ENCODE measurements around the gene CCL20.

The CCL20 gene, protein sequence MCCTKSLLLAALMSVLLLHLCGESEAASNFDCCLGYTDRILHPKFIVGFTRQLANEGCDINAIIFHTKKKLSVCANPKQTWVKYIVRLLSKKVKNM

DNA sequence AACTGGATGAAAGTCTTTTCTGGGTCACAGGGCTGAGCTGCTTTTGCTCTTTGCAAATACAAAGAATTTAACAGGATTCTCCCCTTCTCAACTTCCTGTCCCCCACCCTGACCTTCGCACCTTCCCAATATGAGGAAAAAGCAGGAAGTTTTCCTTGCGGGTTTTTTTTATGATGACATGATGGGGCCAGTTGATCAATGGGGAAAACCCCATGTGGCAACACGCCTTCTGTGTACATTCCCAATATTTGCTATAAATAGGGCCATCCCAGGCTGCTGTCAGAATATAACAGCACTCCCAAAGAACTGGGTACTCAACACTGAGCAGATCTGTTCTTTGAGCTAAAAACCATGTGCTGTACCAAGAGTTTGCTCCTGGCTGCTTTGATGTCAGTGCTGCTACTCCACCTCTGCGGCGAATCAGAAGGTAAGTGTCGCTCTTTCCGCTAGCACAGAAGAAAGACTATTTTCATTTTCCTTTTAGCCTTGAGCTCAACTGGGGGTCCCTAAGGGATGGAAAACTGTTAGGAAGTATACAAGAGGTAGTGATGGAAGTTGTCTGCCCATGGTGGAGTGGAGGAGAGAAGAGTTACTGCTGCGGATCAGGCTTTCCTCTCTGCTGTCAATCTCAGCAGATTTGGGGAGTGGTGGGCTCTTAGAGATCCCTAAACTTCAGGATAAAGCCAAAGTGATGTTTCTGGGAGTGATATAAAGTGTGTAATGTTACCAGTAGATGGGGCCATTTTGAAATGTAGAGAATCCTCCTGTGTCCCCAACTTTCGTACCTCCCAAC lies at the start of gene CCL20:
Gene CCL20, plus strand, starts transcription at position 281 of the 792 bp plus-strand sequence. Its CDS starts 70 bp downstream, at position 351.
- H3K9me3 Mint-ChIP-seq: no peaks in the 10 kb centered on the region
- ATAC-seq: no peak
- H3K4me3 Mint-ChIP-seq: no peak within 1 kb of the TSS
- no peak within 1 kb of the TSS for H3K27ac Mint-ChIP-seq
- H3K27me3 Mint-ChIP-seq: peaks cover 9% of the 10 kb centered on the region
- no peaks in the 10 kb centered on the region for H3K36me3 Mint-ChIP-seq
- H3K4me1 Mint-ChIP-seq: no peaks in the 10 kb centered on the region

DNA sequence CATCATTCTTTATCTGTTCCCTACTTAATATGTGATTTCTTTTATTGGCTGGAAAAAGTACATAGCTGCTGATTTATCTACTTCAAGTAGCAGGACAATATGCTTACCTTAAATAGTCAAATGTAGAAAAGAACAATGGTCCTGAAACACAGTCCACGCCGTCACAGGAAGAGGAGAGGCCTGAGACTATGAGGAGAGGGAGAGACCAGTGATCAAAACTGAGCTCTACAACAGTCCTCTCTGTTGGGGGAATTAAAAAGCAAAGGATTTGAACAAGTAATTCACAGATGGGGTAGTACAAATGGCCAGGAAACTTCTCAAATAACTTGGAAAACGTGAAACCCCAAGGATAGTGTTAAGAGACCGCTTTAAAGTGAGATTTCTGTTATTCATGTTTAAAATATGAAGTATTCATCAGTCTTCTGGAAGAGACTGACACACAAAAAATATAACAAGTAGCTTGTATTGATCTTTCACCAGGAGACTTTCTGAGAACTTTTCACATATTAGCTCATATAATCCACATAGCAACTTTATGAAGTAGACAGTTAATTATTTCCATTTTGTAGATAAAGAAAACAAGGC lies 47.8 kb upstream of the CCL20 start:
- ATAC-seq: no peak
- H3K27me3 Mint-ChIP-seq: peaks cover 13% of the 10 kb centered on the region
- no peaks in the 10 kb centered on the region for H3K36me3 Mint-ChIP-seq
- peaks cover 6% of the 10 kb centered on the region for H3K4me1 Mint-ChIP-seq
- no peak overlapping the region for H3K4me3 Mint-ChIP-seq
- no peak overlapping the region for H3K27ac Mint-ChIP-seq
- H3K9me3 Mint-ChIP-seq: no peaks in the 10 kb centered on the region

DNA sequence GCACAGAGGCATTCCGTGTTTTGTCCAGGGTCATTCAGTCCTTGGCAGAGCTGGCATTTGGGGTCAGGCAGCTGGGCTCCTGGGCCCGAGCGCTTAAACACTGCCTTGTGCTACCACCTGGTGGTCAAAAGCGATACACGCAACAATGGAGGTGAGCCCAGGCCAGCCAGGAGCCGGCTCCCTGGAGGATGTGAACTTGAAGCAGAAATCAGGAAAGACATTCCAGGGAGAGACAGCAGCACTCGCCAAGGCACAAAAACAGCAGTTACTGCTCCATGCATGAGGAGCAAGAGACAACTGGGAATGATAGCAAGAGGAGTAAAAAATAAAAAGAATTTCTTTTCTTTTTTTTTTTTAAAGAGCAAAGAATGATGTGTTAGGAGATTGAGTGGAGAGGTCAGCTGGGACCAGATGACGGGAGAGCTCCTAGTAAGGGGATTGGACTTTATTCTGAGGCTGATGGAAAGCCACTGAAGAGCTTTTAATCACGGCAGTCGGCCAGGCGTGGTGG lies 47.2 kb upstream of the CCL20 start:
- peak; percentile 75 for ATAC-seq
- Mint-ChIP-seq H3K4me1 (peaks cover 6% of the 10 kb centered on the region), H3K9me3 (no peaks in the 10 kb centered on the region), H3K4me3 (no peak overlapping the region), H3K27me3 (peaks cover 8% of the 10 kb centered on the region), H3K36me3 (no peaks in the 10 kb centered on the region), H3K27ac (no peak overlapping the region)

DNA sequence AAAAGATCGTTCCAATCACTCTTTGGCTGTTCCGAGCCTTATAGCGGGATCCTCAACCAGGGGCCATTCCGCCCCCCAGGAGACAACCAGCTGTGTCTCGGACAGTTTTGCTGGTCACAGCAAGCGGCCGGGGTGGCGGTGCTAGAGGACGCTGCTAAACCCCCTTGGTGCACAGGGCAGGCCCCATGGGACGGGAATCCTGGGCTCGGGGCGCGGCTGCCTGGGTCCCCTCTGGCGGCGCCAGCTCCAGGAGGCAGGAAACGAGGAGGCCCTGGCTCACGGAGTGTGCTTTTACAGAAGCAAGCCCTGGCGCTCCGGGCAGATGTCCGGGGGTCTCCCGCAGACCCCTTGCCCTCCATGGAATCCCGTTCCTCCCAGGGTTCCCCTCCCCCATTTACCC lies 45.8 kb upstream of the CCL20 start:
- ATAC-seq: no peak
- Mint-ChIP-seq H3K36me3 (no peaks in the 10 kb centered on the region), H3K4me3 (no peak overlapping the region), H3K4me1 (peaks cover 6% of the 10 kb centered on the region), H3K27ac (no peak overlapping the region), H3K27me3 (peaks cover 8% of the 10 kb centered on the region), H3K9me3 (no peaks in the 10 kb centered on the region)

DNA sequence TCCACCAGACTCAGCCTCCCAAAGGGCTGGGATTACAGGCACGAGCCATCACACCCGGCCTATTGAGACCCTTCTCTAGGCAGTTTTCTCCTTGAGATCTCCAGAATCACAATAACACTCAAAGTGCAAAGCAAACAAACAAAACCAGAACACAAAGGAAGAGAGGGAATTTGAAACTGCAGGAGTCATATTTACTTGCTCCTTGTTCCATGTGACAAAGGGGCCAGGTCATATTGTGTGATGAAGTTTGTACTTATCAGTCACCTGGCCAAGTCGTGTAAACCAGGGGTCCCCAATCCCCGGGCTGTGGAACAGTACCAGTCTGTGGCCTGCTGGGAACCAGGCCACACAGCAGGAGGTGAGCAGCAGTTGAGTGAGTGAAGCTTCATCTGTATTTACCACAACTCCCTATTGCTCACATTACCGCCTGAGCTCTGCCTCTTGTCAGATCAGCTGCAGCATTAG lies 41.4 kb upstream of the CCL20 start:
- no peaks in the 10 kb centered on the region for H3K4me1 Mint-ChIP-seq
- no peaks in the 10 kb centered on the region for H3K9me3 Mint-ChIP-seq
- no peaks in the 10 kb centered on the region for H3K36me3 Mint-ChIP-seq
- no peaks in the 10 kb centered on the region for H3K27me3 Mint-ChIP-seq
- no peak overlapping the region for H3K27ac Mint-ChIP-seq
- ATAC-seq: no peak
- no peak overlapping the region for H3K4me3 Mint-ChIP-seq

DNA sequence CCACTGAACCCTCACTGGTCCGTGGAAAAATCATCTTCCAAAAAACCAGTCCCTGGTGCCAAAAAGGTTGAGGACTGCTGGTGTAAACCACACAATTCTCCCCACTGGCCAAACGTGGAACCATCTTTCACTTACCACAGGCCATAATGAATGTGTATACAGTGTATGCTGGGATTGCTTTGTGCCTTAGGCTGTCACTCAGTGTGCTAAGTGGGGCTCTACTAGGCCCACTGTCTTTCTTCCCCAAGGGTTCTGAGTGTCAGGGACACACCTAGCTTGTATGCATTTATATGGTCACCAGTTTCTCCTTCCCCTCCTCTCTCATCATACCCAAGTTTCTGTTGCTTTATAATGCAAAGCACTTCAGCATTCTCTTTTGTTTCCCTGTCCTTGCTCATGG lies 40.7 kb upstream of the CCL20 start:
- Mint-ChIP-seq H3K4me3 (no peak overlapping the region), H3K27ac (no peak overlapping the region), H3K4me1 (no peaks in the 10 kb centered on the region), H3K36me3 (no peaks in the 10 kb centered on the region), H3K27me3 (no peaks in the 10 kb centered on the region), H3K9me3 (no peaks in the 10 kb centered on the region)
- ATAC-seq: no peak

DNA sequence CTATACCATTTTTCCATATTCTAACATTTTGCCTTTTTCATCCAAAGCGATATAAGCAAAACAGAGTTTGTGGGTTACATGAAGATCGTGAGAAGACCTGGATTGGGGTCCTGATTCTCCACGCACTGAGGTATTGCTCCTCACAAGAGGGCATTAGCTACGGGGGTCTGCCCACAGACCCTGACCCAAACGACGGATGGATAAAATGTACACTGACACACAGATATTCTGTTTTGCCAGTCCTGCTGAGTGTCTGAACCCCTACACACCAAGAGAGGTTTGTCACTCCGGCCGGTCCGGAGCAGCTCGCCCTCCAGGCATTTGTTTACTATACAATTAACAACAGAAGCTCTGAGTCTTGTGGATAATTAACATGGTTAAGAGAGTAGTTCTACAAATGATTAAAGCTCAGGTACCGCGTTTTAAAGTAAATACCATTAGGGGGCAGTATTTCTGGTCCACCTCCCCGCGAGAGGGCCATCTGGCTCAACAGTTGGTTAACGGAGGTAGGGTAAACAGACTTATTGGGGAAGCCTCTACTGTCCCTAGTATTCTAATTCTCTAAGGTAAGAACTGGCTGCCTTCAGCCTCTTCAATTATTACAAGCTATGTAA lies 39.5 kb upstream of the CCL20 start:
- no peak for ATAC-seq
- H3K27me3 Mint-ChIP-seq: no peaks in the 10 kb centered on the region
- no peak overlapping the region for H3K27ac Mint-ChIP-seq
- no peaks in the 10 kb centered on the region for H3K4me1 Mint-ChIP-seq
- H3K36me3 Mint-ChIP-seq: no peaks in the 10 kb centered on the region
- no peaks in the 10 kb centered on the region for H3K9me3 Mint-ChIP-seq
- no peak overlapping the region for H3K4me3 Mint-ChIP-seq

DNA sequence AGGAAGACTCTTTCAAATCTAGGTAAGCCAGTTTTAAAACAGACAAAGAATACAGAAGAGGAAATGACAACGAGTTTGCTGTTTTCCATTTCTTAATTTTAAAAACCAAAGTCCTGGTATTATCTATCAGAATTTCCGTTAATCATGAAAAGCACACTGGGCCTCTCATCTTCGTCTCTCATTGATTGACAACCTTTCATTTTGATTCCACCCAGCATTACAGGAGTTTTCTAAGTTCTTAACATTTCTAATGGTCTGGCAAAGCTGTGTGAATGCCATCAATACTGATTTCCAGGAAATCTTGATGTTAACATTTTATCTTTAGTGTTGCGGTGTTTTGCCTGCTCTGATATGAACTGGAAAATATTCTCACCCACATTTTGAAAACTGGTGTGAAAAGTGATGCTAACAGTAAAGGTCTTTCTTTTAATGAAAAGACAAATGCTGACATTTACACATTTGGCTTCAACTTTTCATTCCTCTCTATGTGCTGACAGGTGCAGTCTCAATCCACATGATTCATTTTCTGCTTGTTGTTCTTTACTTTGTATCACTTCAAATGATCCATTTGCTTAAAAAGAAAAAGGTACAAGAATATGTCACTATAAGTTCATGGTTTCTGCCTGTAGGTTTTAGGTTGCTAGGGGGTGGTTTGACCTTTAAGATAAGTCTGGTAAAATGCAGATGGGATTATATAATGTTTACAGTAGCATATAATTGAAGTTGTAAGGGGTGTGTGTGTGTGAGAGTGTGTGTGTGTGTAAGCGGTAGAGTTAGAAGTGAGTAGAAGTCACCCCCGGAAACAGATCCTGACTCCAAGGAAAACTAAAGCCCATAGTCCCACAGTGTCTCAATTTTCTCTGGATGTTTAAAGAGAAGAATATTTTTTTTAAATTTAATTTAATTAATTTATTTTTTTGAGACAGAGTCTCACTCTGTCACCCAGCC lies 38.5 kb upstream of the CCL20 start:
- Mint-ChIP-seq H3K27me3 (no peaks in the 10 kb centered on the region), H3K9me3 (no peaks in the 10 kb centered on the region), H3K4me3 (no peak overlapping the region), H3K4me1 (no peaks in the 10 kb centered on the region), H3K27ac (no peak overlapping the region), H3K36me3 (no peaks in the 10 kb centered on the region)
- no peak for ATAC-seq

DNA sequence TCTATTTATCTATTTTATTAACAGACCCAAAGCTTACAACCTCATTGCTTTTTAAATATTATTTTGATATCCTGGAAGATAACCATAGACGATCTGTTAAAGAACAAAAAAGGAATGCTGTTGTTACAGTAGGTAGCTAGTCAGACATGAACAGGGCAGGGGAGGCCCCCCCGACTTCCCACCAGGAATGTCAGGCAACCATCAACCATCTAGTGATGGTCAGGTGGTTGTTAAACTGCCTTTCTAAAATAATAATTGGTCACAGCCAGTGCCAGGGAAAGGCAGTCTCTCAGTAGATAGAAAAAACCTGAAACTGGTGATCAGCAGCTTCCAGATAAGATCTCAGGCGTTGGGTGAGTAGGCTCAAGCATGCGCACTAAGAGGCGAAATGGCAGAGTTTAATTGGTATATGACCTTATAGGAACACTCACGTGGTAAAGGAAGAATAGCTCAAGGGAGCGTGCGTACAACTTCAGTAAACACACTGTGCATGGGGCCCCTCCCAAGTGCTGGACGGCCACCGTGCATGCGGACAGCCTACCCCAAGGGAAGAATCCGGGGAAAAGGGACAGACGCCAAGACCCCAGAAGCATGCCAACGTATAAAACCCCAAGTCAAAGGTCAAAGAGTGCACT lies 32.5 kb upstream of the CCL20 start:
- Mint-ChIP-seq H3K27ac (no peak overlapping the region), H3K36me3 (no peaks in the 10 kb centered on the region), H3K4me1 (peaks cover 20% of the 10 kb centered on the region), H3K4me3 (no peak overlapping the region), H3K27me3 (peaks cover 7% of the 10 kb centered on the region), H3K9me3 (no peaks in the 10 kb centered on the region)
- ATAC-seq: no peak

DNA sequence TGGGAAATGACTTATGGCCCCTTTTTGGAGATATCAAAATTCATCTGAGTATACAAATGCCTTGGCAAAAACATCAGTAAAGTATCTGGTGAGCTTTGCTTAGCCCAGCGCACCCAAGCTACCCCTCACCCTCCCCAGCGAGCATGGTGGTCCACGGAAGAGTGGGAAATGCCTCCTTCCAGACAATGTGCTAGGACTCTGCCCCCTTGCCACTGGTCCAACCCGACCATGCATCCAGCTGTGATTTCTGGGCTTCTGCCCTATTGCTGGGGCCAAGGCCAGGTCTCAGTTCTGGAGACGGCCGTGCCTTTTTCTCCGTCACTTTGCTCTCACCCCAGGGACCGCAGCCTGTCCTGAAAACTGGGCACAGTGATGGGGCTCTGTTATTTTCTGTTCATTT lies 31.8 kb upstream of the CCL20 start:
- Mint-ChIP-seq H3K36me3 (no peaks in the 10 kb centered on the region), H3K4me3 (no peak overlapping the region)
- no peak for ATAC-seq

DNA sequence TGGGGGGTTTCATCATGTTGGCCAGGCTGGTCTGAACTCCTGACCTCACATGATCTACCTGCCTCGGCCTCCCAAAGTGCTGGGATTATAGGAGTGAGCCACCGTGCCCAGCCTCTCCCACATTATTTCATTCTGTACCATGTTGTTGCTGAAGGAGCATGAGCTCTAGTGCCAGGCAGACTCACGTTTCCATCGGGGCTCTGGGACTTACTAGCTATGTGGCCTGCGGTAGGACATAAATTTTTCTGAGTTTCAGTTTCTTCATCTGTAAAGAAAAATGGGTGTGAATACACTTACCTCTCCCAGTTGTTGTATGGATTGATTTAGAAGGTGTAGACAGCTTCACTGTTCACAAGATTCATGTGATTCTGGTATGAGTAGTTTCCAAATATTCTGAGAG lies 30.8 kb upstream of the CCL20 start:
- no peaks in the 10 kb centered on the region for H3K36me3 Mint-ChIP-seq
- no peak for ATAC-seq
- peak overlapping the region; percentile 69 for H3K27ac Mint-ChIP-seq
- H3K9me3 Mint-ChIP-seq: no peaks in the 10 kb centered on the region
- H3K4me3 Mint-ChIP-seq: peak overlapping the region; percentile 73
- peaks cover 7% of the 10 kb centered on the region for H3K27me3 Mint-ChIP-seq
- peaks cover 20% of the 10 kb centered on the region for H3K4me1 Mint-ChIP-seq

More for the DNA sequence above, 31.8 kb upstream of the CCL20 start:
- peak overlapping the region; percentile 69 for H3K27ac Mint-ChIP-seq
- no peaks in the 10 kb centered on the region for H3K9me3 Mint-ChIP-seq
- H3K4me1 Mint-ChIP-seq: peaks cover 20% of the 10 kb centered on the region
- peaks cover 7% of the 10 kb centered on the region for H3K27me3 Mint-ChIP-seq

DNA sequence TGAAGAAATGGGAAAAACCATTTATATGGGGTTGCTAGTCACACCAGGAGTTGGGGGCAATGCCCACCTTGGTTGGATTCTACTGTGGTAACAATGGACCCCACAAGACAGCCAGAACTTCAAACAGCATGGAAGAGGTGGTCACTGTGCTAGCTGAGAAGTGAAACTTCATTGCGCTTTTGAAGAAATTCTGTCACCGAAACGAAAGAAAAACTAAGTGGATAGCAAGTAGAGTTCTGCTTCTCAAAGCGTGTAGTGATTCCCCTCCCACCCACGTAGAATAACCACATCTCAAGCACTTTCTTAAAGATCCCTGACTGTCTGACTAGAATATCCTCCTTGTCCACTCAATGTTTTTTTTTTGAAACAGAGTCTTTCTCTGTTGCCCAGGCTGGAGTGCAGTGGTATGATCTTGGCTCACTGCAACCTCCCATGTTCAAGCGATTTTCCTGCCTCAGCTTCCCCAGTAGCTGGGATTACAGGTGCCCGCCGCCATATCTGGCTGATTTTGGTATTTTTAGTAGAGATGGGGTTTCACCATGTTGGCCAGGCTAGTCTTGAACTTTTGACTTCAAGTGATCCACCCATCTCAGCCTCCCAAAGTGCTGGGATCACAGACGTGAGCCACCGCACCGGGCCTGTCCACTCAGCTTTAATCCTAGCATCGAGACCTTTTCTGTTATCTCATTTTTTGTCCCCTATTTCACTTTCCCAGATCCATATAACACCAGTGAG lies 30.1 kb upstream of the CCL20 start:
- Mint-ChIP-seq H3K27ac (peak overlapping the region; percentile 69), H3K9me3 (no peaks in the 10 kb centered on the region), H3K36me3 (no peaks in the 10 kb centered on the region), H3K27me3 (peaks cover 7% of the 10 kb centered on the region), H3K4me1 (peaks cover 20% of the 10 kb centered on the region), H3K4me3 (peak overlapping the region; percentile 73)
- ATAC-seq: peak; percentile 87

DNA sequence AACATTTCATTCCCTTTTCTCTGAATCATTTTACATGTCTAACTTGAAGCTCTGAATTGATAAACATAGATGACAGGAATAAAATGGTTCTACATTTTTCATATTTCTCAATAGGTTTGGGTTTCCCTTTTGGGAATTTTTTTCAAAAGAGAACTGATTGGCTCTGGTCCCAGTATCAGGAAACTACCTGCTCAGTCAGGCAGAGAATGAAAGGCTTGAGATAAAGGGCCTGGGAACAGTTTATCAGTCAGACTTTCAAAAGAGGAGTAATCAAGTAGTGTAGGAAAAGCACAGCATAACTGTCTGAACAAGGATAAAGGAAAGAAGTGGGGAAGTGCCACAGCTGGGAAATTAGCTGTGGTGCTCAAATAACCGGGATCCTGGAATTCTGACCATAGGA lies 28.3 kb upstream of the CCL20 start:
- Mint-ChIP-seq H3K4me3 (no peak overlapping the region), H3K4me1 (peaks cover 20% of the 10 kb centered on the region), H3K36me3 (no peaks in the 10 kb centered on the region), H3K27ac (no peak overlapping the region), H3K9me3 (no peaks in the 10 kb centered on the region), H3K27me3 (peaks cover 8% of the 10 kb centered on the region)
- no peak for ATAC-seq

DNA sequence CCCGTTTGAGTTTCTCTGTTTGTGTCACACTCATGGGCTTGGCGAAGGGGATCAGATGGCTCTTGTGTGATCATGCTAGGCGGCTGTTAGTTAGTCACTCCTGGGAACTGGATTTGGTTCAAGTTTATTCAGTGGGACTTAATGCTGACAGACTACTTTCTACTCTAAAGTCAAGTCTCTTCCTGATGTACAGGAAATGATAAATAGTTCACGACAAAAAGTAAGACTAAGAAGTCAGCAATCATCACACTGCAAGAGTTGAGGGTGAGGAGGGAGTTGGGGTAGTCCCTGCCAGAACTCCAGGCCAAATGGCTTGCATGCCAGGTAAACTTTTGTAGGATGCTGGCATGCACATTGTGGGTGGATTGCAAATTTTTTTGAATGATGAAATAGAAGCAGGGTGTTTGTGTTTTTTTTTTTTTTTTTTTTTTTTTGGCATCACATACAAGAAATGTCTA lies 25.1 kb upstream of the CCL20 start:
- H3K9me3 Mint-ChIP-seq: no peaks in the 10 kb centered on the region
- H3K36me3 Mint-ChIP-seq: no peaks in the 10 kb centered on the region
- H3K27me3 Mint-ChIP-seq: peaks cover 11% of the 10 kb centered on the region
- no peak for ATAC-seq
- peaks cover 7% of the 10 kb centered on the region for H3K4me1 Mint-ChIP-seq
- H3K4me3 Mint-ChIP-seq: no peak overlapping the region
- H3K27ac Mint-ChIP-seq: no peak overlapping the region
